BLaER1 (cell line): ENCODE data around the gene NDUFA6.
A peak's percentile ranks its signal among the peaks of the same experiment; 100 is the strongest.
"Not testable (repeated sequence)": the region's sequence is repeated elsewhere in the genome, so short reads cannot be mapped to it uniquely, and the experiment has no call there.

Source experiments
- H3K27ac ChIP-seq: shearing (Covaris generic); formaldehyde crosslinking; 2 replicates; pipeline ENCODE4 v1.8.1; 2022
- H3K27me3 ChIP-seq: shearing (Covaris generic); formaldehyde crosslinking; 2 replicates; pipeline ENCODE4 v1.8.1; 2022
- H3K36me3 ChIP-seq: shearing (Covaris generic); formaldehyde crosslinking; 2 replicates; pipeline ENCODE4 v1.8.1; 2022
- H3K4me1 ChIP-seq: shearing (Covaris generic); formaldehyde crosslinking; 2 replicates; pipeline ENCODE4 v1.8.1; 2022
- H3K4me2 ChIP-seq: shearing (Covaris generic); formaldehyde crosslinking; 2 replicates; pipeline ENCODE4 v1.8.1; 2022
- H3K4me3 ChIP-seq: shearing (Covaris generic); formaldehyde crosslinking; 2 replicates; pipeline ENCODE4 v1.8.1; 2022
- H3K9ac ChIP-seq: shearing (Covaris generic); formaldehyde crosslinking; 2 replicates; pipeline ENCODE4 v1.8.1; 2022
- H3K9me3 ChIP-seq: shearing (Covaris generic); formaldehyde crosslinking; 2 replicates; pipeline ENCODE4 v1.8.1; 2022
- H4K20me1 ChIP-seq: shearing (Covaris generic); formaldehyde crosslinking; 2 replicates; pipeline ENCODE4 v1.8.1; 2022
- Cebpa-rat ChIP-seq: shearing (Covaris generic); IDR thresholded peaks from 2 replicates; pipeline ENCODE4 v1.8.1; 2022

NDUFA6 gene

GRCh38 chr22:42090596-42091454 is at the start of gene NDUFA6:
Gene NDUFA6 (minus strand): TSS chr22:42090772. CDS start chr22:42090744, 28 bp downstream.
- Histone ChIP-seq H3K27ac (peak within 1 kb of the TSS; percentile 96), H3K4me1 (peaks cover 26% of the 10 kb centered on the region), H4K20me1 (peaks cover 19% of the 10 kb centered on the region; the same call in 1 of the 2 replicates), H3K27me3 (no peaks in the 10 kb centered on the region), H3K9ac (peak within 1 kb of the TSS; percentile 97), H3K4me2 (peak within 1 kb of the TSS; percentile 80), H3K9me3 (peaks cover 12% of the 10 kb centered on the region; the same call in 1 of the 2 replicates), H3K4me3 (peak within 1 kb of the TSS; percentile 90), H3K36me3 (peaks cover 31% of the 10 kb centered on the region)
- no peak for TF ChIP-seq Cebpa-rat

- not testable (repeated sequence) for H3K9me3 ChIP-seq, H4K20me1 ChIP-seq, H3K4me2 ChIP-seq, H3K4me3 ChIP-seq, H3K9ac ChIP-seq, H3K4me1 ChIP-seq, H3K27me3 ChIP-seq, H3K27ac ChIP-seq
- peaks cover 11% of the 10 kb centered on the region; the same call in 1 of the 2 replicates for H3K36me3 ChIP-seq
These were observed 49.6 kb upstream of the NDUFA6 start for GRCh38 chr22:42140153-42140552.

GRCh38 chr22:42139508-42139907 is 48.9 kb upstream of the NDUFA6 start:
- H3K27me3 ChIP-seq, H3K4me3 ChIP-seq, H3K4me2 ChIP-seq, H3K27ac ChIP-seq, H3K9ac ChIP-seq, H3K9me3 ChIP-seq, H4K20me1 ChIP-seq: not testable (repeated sequence)
- peaks cover 14% of the 10 kb centered on the region for H3K4me1 ChIP-seq
- H3K36me3 ChIP-seq = peaks cover 11% of the 10 kb centered on the region; the same call in 1 of the 2 replicates

- no peak overlapping the region for H3K4me3 ChIP-seq
- peaks cover 20% of the 10 kb centered on the region for H3K4me1 ChIP-seq
- no peaks in the 10 kb centered on the region for H3K9me3 ChIP-seq
- TF ChIP-seq Cebpa-rat = no peak
- no peak overlapping the region for H3K9ac ChIP-seq
- peaks cover 6% of the 10 kb centered on the region; the same call in 1 of the 2 replicates for H3K36me3 ChIP-seq
- H4K20me1 ChIP-seq = no peaks in the 10 kb centered on the region
- H3K4me2 ChIP-seq = no peak overlapping the region
- H3K27ac ChIP-seq = no peak overlapping the region
- H3K27me3 ChIP-seq = no peaks in the 10 kb centered on the region
These were observed 48.4 kb upstream of the NDUFA6 start for GRCh38 chr22:42138972-42139371.

- Histone ChIP-seq H4K20me1 (no peaks in the 10 kb centered on the region), H3K27me3 (no peaks in the 10 kb centered on the region), H3K36me3 (peaks cover 6% of the 10 kb centered on the region; the same call in 1 of the 2 replicates), H3K4me3 (no peak overlapping the region), H3K9ac (no peak overlapping the region), H3K27ac (no peak overlapping the region), H3K4me2 (no peak overlapping the region), H3K9me3 (no peaks in the 10 kb centered on the region), H3K4me1 (peaks cover 26% of the 10 kb centered on the region)
- TF ChIP-seq Cebpa-rat = no peak
These were observed 47.7 kb upstream of the NDUFA6 start for GRCh38 chr22:42138122-42138770.

- H4K20me1 ChIP-seq, H3K27me3 ChIP-seq, H3K27ac ChIP-seq, H3K36me3 ChIP-seq, H3K9me3 ChIP-seq, H3K4me2 ChIP-seq, H3K4me3 ChIP-seq, H3K9ac ChIP-seq: not testable (repeated sequence)
- H3K4me1 ChIP-seq = peaks cover 37% of the 10 kb centered on the region
These were observed 45.1 kb upstream of the NDUFA6 start for GRCh38 chr22:42135688-42136087.

GRCh38 chr22:42134100-42135020 is 43.8 kb upstream of the NDUFA6 start:
- Histone ChIP-seq H4K20me1 (no peaks in the 10 kb centered on the region), H3K4me3 (no peak overlapping the region), H3K27ac (peak overlapping the region; percentile 6; the same call in 1 of the 2 replicates), H3K9me3 (no peaks in the 10 kb centered on the region), H3K4me2 (peak overlapping the region; percentile 66), H3K9ac (no peak overlapping the region), H3K4me1 (peaks cover 37% of the 10 kb centered on the region), H3K36me3 (no peaks in the 10 kb centered on the region), H3K27me3 (no peaks in the 10 kb centered on the region)
- TF ChIP-seq Cebpa-rat = no peak

- Histone ChIP-seq H3K4me2 (peak overlapping the region; percentile 32), H3K36me3 (no peaks in the 10 kb centered on the region), H3K9me3 (no peaks in the 10 kb centered on the region), H3K4me3 (no peak overlapping the region), H4K20me1 (no peaks in the 10 kb centered on the region), H3K27ac (no peak overlapping the region), H3K27me3 (no peaks in the 10 kb centered on the region), H3K9ac (no peak overlapping the region), H3K4me1 (peaks cover 31% of the 10 kb centered on the region)
- no peak for TF ChIP-seq Cebpa-rat
These were observed 41.9 kb upstream of the NDUFA6 start for GRCh38 chr22:42132457-42132856.

GRCh38 chr22:42131562-42131961 is 41.0 kb upstream of the NDUFA6 start:
- Histone ChIP-seq H3K4me2 (no peak overlapping the region), H3K4me1 (peaks cover 31% of the 10 kb centered on the region), H3K36me3 (no peaks in the 10 kb centered on the region), H4K20me1 (no peaks in the 10 kb centered on the region), H3K27ac (no peak overlapping the region), H3K4me3 (no peak overlapping the region), H3K27me3 (no peaks in the 10 kb centered on the region), H3K9me3 (no peaks in the 10 kb centered on the region), H3K9ac (no peak overlapping the region)
- no peak for TF ChIP-seq Cebpa-rat

- not testable (repeated sequence) for H4K20me1 ChIP-seq, H3K4me3 ChIP-seq, H3K27ac ChIP-seq, H3K27me3 ChIP-seq, H3K36me3 ChIP-seq, H3K9me3 ChIP-seq, H3K4me2 ChIP-seq, H3K9ac ChIP-seq
- peaks cover 31% of the 10 kb centered on the region for H3K4me1 ChIP-seq
These were observed 40.3 kb upstream of the NDUFA6 start, which contains the start of gene CYP2D6 for GRCh38 chr22:42130639-42131431. Gene CYP2D6 (minus strand): TSS chr22:42130810. CDS start chr22:42130791, 19 bp downstream.

GRCh38 chr22:42130182-42130581 is 39.6 kb upstream of the NDUFA6 start:
- not testable (repeated sequence) for H3K27ac ChIP-seq, H3K9me3 ChIP-seq, H3K36me3 ChIP-seq, H3K4me3 ChIP-seq, H3K27me3 ChIP-seq, H3K9ac ChIP-seq, H3K4me2 ChIP-seq, H4K20me1 ChIP-seq
- H3K4me1 ChIP-seq = peaks cover 30% of the 10 kb centered on the region

GRCh38 chr22:42128776-42129694 is 38.5 kb upstream of the NDUFA6 start:
- peaks cover 18% of the 10 kb centered on the region for H3K4me1 ChIP-seq
- not testable (repeated sequence) for H3K27ac ChIP-seq, H3K4me3 ChIP-seq, H4K20me1 ChIP-seq, H3K9me3 ChIP-seq, H3K4me2 ChIP-seq, H3K9ac ChIP-seq, H3K36me3 ChIP-seq, H3K27me3 ChIP-seq
